GM21390 (cell line): ENCODE data around the gene PDE6B.
"Not testable (repeated sequence)": the region's sequence is repeated elsewhere in the genome, so short reads cannot be mapped to it uniquely, and the experiment has no call there.

Experiments
- ATAC-seq: cut with Tn5 transposase; IDR thresholded peaks from one replicate; pipeline ENCODE4 v1.9.1; 2021; ENCODE audit not compliant: unreplicated experiment

The PDE6B gene

DNA sequence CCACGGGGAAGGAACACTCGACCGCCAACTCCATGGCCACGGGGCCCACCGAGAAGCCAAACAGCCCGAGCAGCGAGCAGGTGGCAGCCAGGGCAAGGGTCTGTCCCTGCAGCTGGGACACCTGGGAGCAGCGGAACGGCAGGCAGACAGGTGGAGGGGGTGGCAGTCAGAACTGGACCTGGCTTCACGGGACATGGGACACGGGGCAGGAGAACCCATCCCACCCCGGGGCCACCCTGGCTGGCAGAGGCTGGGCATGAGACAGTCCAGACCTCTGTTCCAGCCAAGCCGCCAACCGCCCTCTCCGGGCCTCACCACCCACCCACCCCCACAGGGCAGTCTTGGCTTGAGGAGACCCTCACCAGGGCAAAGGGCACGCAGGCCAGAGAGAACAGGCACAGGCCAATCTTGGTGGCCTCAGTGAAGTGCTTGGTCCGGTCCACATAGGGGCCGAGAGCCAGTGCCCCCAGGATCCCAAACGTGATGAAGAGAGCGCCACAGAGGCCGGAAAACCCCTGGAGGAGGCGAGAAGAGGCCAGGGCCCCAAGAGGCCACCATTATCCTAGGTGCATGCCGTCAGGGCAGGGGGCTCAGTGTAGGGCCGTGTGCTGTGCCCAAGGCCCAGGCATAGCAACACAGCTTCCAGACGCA lies 58.0 kb downstream of the PDE6B start:
- ATAC-seq, result no peak

DNA sequence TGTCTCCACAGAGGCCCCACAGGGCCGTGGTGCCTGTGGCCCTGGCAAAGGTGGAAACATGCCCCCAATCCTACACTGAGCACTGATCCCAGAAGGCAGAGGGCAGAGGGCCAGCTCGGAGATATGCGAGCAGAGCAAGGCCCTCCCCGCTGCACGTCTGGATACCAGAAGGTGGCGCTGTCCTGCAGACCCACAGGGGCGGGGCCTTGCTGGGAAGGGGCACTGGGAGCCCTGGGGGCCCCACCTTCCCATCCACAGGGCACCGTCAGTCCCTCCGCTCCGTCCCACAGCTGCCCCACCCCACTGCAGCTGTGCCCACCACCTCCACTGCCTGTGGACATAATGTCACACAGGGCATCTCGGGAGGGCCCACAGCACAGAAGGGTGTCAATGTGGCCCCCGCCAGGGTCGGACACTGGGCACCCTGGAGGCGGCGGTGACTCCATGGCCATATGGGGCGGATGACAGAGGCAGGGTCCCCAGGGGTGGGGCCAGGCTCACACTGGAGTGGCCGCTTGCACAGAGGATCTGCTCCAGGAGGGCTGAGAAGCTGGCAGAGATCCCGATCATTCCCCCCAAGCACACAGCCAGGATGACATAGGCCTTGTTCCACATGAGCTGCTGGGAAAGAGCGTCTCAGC lies 58.7 kb downstream of the PDE6B start:
- no peak for ATAC-seq

- ATAC-seq, result no peak
These were observed 59.4 kb downstream of the PDE6B start for GRCh38 chr4:684623-685327.

DNA sequence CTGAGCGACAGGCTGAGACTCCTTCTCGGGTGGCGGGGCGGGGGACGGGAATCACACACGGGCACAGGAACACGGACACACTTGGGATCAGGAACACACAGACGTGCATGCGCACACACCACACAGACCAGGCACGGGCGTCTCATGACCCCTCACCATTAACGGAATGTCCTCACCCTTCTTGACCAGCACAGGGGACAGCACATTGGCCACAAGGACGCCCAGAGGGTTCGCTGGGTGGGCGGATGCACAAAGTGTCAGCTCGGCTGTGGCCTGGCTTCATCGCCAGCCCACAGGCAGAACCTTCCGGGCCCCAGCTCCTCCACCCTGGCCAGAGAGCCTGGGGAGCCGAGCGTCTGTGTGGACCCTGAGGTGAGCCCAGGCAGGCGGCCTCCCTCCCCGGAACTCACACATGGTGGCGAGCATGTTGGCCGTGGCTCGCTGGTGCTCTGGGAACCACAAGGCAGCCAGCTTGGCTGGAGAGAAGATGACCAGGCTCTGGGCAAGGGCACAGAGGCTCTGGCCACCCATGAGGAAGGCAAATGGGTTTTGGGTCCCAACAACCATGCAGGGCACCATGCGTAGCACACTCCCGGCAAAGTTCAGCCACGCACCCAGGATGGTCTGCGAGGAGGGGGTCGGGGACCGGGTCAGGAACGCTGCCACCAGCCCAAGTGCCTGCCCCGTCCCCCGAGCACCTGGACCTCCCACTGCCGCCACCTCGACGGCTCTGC lies 60.5 kb downstream of the PDE6B start:
- no peak for ATAC-seq

GRCh38 chr4:686413-687040 lies 61.2 kb downstream of the PDE6B start:
- ATAC-seq, result no peak

GRCh38 chr4:687048-687970 lies 61.9 kb downstream of the PDE6B start:
- ATAC-seq, result no peak

- no peak for ATAC-seq
These were observed 62.8 kb downstream of the PDE6B start for GRCh38 chr4:687971-688853.

DNA sequence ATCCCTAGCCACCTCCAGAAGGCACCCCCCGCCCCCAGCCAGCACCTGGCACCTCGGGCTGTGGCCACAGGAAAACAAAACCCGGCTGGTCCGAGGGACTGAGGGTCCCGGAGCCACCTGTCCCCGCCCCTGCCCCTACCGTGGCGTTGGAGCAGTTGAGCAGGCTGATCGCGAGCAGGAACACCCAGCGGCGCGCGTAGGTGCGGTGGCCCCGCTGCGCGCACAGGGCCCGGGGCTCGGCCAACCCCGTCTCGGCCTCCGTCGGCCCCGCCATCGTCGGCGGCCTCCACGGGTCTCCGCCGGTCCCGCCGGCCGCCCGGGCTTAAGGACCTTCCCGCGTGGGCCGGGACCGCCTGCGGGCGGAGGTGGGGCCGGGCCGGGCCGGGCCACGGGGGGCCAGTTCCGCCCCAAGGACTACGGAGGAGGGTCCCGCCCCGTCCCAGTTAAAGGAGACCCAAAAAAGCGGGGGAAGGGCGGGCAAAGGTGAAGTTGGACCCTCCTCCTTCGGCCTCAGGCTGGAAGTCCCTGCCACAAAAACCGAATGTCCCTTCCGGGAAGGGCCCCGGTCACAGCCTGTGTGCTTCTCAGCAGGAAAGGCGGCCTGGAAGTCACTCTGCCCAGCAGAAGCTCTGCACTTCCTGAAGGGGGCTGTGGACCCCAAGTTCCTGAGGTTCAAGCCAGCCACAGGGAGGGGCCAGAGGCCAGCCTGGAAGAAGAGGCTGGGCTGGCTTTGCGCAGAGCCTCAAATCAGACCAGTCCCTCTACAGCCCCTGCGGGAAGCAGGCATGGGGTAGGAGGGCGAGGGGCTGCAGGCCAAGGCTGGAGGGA lies 63.7 kb downstream of the PDE6B start, which contains the start of gene SLC49A3:
Gene SLC49A3 (minus strand): TSS at position 298 of the 828 bp plus-strand sequence. CDS start 24 bp downstream, at position 274.
- ATAC-seq, result no peak

GRCh38 chr4:689723-690122 lies 64.3 kb downstream of the PDE6B start:
- ATAC-seq, result no peak

DNA sequence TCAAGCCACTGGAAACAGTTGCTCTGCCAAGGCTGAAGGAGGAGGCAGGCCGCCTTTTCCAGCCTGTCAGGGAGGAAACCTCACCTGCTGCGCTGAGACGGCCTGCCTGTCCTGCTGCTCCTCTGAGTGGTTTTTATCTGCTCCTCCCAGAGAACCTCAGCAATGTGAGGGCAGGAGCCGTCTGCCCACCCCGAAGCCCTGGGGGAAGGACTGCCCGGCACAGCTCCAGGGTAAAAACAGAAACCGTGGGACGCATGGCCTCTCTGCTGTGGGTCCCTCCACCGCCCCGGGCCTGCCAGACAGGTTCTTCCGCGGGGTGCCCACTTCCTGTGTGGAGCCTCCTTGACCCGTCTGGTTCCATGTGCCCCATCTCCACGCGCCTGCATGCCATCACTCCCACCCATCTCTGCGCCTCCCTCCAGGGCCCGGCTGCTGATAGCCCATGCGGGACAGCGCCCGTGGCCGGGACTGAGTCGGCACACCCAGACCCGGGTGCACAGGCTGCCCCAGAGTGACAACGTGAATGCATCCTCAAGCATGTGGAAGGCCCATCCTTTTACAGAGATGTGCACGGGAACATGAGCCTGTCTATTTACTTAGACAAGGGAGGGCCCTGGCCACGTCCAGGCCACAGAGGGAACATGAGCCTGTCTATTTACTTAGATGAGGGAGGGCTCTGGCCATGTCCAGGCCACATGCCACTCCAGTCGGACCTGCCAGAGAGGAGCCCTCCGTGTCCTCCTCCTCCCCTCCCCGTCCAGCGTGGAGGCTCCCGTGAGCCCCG lies 67.6 kb downstream of the PDE6B start:
- no peak for ATAC-seq

- not testable (repeated sequence) for ATAC-seq
These were observed 69.1 kb downstream of the PDE6B start for GRCh38 chr4:694341-694940.

DNA sequence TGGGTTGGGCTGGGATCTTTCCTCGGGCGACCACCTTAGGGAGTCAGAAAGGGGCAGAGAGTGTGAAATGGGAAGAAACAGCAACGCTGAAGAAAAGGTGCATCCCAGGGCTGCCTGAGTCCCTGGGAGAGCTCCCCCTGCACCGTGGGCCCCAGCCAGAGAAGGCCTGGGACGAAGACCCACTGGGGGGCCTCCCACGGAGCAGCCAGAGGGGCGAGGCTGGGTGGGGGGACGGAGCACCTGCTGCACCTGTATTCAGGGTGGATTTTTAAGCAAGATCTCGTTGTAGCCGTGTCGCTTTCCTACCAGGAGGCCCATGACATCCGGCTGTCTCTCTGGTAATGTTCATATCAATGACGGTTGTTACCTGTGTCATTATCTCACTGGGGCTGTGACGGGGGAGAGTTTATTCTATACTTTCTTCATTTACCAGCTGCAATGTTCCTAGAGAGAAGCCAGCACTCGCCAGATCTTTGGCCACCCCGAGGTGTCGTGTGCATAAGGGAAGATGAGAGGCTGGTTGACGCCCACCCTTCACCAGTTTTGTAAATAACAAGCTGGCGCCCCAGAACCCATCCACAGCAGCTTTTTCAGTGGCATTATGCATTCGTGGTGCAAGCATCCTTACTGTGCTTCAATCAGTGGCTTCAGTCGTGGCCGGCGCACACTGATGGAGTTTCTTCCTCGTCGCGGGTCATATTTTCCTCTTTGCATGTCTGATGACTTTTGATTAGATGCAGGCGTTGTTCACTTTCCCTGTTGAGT lies 74.6 kb downstream of the PDE6B start:
- no peak for ATAC-seq

DNA sequence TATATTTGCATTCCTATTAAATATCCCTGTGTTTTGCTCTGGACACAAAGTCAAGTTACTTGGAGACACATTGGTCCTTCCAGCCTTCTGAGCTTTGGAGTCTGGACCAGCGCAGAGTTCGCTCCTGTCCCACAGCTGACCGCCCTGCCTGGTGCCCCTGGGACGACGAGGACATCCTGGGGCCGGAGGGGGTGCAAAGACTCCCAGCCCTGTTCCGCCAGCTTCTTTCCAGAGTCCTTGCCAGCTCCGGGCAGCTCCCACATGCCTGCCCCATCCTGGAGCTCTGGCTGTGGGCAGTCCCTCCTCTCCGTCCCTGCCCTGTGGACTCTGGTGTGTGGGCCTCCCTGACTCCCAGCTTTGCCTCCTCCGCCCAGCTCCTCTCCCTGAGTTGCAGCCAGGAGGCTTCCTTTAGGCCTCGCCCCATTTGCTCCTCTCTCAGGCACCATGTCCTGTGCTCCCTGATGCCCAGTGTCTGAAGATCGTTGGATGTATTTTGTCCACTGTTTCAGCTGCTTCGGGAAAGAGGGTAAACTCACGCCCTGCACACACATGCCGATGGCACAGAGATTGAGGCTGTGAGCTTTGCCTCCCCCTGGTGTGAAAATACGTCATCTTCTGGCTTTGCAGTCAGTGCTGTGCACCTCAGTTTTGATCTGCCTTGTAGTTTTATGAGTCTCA lies 75.4 kb downstream of the PDE6B start:
- ATAC-seq, result no peak

GRCh38 chr4:702618-703048 lies 77.3 kb downstream of the PDE6B start:
- ATAC-seq, result no peak

- no peak for ATAC-seq
These were observed 78.2 kb downstream of the PDE6B start for GRCh38 chr4:703336-704197.
